ENCODE measurements around the gene MCF2L2. TPM values are rescaled to one million over a fixed set of nuclear protein-coding genes. Genes with fewer than 3 reads are reported as not detected.

The MCF2L2 gene
- total and polyA plus RNA-seq, 7 donors, result 0.99 to 5.0 (median 4.0) TPM; not detected in 1

DNA sequence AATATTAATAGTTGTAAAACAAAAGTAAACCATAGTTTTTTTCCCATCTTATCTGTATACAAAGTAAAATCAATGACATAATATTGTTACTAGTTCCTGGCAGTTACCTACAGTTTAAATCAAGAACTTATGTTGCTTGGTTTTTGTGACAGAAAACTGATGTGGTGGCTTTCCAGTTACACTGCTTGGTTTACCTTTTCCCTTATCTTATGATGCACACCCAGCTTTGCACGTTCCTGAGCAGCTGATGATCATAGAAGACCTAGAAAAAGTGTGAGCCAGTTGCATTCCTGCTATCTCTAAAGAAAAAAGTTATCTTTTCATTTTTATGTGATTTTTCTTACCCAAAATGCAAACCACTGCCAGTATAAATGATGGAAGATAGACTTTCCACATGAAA lies 229.5 kb downstream of the MCF2L2 start:
- intact Hi-C loops (cut with DNase I), result no loop called here
- Histone ChIP-seq H3K36me3 (no peaks in the 10 kb centered on the region), H3K4me3 (no peak overlapping the region), H3K9me3 (peaks cover 0 to 4% (median 0%) of the 10 kb centered on the region in 4 donors), H3K4me1 (peaks cover 0 to 5% (median 2%) of the 10 kb centered on the region in 4 donors), H3K27ac (no peak overlapping the region), H3K27me3 (peaks cover 0 to 4% (median 0%) of the 10 kb centered on the region in 3 donors)
- TF ChIP-seq POLR2AphosphoS5 (IDR thresholded peaks at IDR 0.05) (no peak), POLR2A (IDR thresholded peaks at IDR 0.05) (no peak), EP300 (IDR thresholded peaks at IDR 0.05) (no peak)
- TF ChIP-seq, protein P1, sequence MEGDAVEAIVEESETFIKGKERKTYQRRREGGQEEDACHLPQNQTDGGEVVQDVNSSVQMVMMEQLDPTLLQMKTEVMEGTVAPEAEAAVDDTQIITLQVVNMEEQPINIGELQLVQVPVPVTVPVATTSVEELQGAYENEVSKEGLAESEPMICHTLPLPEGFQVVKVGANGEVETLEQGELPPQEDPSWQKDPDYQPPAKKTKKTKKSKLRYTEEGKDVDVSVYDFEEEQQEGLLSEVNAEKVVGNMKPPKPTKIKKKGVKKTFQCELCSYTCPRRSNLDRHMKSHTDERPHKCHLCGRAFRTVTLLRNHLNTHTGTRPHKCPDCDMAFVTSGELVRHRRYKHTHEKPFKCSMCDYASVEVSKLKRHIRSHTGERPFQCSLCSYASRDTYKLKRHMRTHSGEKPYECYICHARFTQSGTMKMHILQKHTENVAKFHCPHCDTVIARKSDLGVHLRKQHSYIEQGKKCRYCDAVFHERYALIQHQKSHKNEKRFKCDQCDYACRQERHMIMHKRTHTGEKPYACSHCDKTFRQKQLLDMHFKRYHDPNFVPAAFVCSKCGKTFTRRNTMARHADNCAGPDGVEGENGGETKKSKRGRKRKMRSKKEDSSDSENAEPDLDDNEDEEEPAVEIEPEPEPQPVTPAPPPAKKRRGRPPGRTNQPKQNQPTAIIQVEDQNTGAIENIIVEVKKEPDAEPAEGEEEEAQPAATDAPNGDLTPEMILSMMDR (IDR thresholded peaks at IDR 0.05), result no peak
- no peak for DNase-seq
- WGBS, 2 donors, result 32 to 53% methylated on average over 1 of the region's 1 CpG

DNA sequence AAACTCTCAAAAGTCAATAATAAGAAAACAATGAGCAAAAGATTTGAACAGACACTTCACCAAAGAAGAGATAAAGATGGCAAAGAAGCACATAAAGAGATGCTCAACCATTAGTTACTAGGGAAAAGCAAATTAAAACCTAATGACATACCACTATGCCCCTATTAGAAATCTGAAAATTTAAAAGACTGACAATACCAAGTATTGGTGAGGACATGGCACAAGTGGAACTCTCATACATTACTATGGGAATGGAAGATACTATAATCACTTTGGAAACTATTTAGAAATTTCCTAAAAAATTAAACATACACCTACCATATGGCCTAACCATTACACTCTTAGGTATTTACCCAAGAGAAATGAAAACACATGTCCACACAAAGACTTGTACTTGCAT lies 230.7 kb downstream of the MCF2L2 start:
- Histone ChIP-seq H3K36me3 (no peaks in the 10 kb centered on the region), H3K27me3 (peaks cover 0 to 4% (median 0%) of the 10 kb centered on the region in 3 donors), H3K4me3 (no peak overlapping the region), H3K4me1 (peaks cover 0 to 12% (median 6%) of the 10 kb centered on the region in 4 donors), H3K27ac (no peak overlapping the region), H3K9me3 (no peaks in the 10 kb centered on the region)
- intact Hi-C loops (cut with DNase I), result no loop called here
- no peak for TF ChIP-seq POLR2AphosphoS5 (IDR thresholded peaks at IDR 0.05)
- TF ChIP-seq EP300 (IDR thresholded peaks at IDR 0.05), result no peak
- no peak for TF ChIP-seq POLR2A (IDR thresholded peaks at IDR 0.05)
- TF ChIP-seq, protein P1 (IDR thresholded peaks at IDR 0.05), result no peak
- no peak for DNase-seq

DNA sequence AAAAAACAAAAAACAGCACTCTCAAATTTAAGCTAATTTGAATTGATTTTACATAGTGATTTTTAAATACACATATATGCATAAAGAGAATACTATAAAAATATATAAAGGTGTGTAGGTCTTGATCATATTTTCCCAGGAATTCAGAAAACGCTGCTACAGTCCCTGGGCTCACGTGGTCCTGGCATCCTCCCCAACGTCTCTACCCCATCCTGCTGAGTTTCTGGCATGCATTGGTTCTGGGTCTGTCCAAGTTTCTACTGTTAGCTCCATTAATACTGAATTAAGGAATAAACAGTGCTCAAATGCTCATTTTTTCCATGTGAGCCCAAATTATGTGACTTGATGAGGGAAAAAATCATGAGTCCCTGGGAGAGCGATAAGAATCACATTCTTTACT lies 233.2 kb downstream of the MCF2L2 start:
- TF ChIP-seq POLR2A (IDR thresholded peaks at IDR 0.05) (no peak), EP300 (IDR thresholded peaks at IDR 0.05) (no peak), POLR2AphosphoS5 (IDR thresholded peaks at IDR 0.05) (no peak)
- TF ChIP-seq, protein P1 (IDR thresholded peaks at IDR 0.05), result no peak
- WGBS, 2 donors, result 90 to 96% methylated on average over 4 of the region's 4 CpGs

GRCh38 chr3:183193762-183194689 lies 234.4 kb downstream of the MCF2L2 start:
- Histone ChIP-seq H3K27me3 (peaks cover 0 to 9% (median 4%) of the 10 kb centered on the region in 3 donors), H3K4me1 (peaks cover 0 to 12% (median 6%) of the 10 kb centered on the region in 4 donors), H3K4me3 (no peak overlapping the region), H3K27ac (no peak overlapping the region), H3K36me3 (no peaks in the 10 kb centered on the region), H3K9me3 (no peaks in the 10 kb centered on the region)
- TF ChIP-seq EP300 (IDR thresholded peaks at IDR 0.05) (no peak), POLR2A (IDR thresholded peaks at IDR 0.05) (no peak), POLR2AphosphoS5 (IDR thresholded peaks at IDR 0.05) (peak in 3 of 4 donors; percentile 36 to 46 (median 42))
- TF ChIP-seq, protein P1 (IDR thresholded peaks at IDR 0.05), result no peak
- intact Hi-C loops (cut with DNase I), result no loop called here
- WGBS, 2 donors, result 43 to 68% methylated on average over 10 of the region's 10 CpGs
- DNase-seq, result no peak

More for the DNA sequence above, 233.2 kb downstream of the MCF2L2 start:
- H3K27me3 ChIP-seq, result peaks cover 0 to 4% (median 3%) of the 10 kb centered on the region in 3 donors
- DNase-seq, result no peak
- H3K36me3 ChIP-seq, result no peaks in the 10 kb centered on the region
- peaks cover 0 to 12% (median 6%) of the 10 kb centered on the region in 4 donors for H3K4me1 ChIP-seq
- H3K9me3 ChIP-seq, result no peaks in the 10 kb centered on the region
- intact Hi-C loops (cut with DNase I), result no loop called here
- H3K27ac ChIP-seq, result no peak overlapping the region
- H3K4me3 ChIP-seq, result no peak overlapping the region
